HCT116 (cell line): ENCODE measurements around the gene NR2C2. TPM values are rescaled to one million over a fixed set of nuclear protein-coding genes. Genes with fewer than 3 reads are reported as not detected.

Experiments
- ATAC-seq: fragments of 200-7000 bp; cut with Tn5 transposase; 2 replicates; pipeline ENCODE4 v1.9.1; 2020; ENCODE audit warnings: mild to moderate bottlenecking, moderate library complexity
- BruUV-seq: library from RNA; stranded (reverse); fragments of 400-500 nt; replicated peaks from 2 replicates; lab custom pipeline; 2021; lab: Mats Ljungman, UMichigan
- CTCF ChIA-PET: fragments of 300-600 bp; sonication (Branson Sonifier 250); formaldehyde crosslinking; loops from one replicate; lab custom pipeline; 2021; ENCODE audit warnings: antibody characterized with exemption; lab: Charles Lee
- POLR2A ChIA-PET: fragments of 300-600, 350-600 bp; sonication (Branson Sonifier 250); formaldehyde crosslinking; loops from one replicate; lab custom pipeline; 2021; ENCODE audit warnings: antibody characterized with exemption; lab: Charles Lee
- RAD21 ChIA-PET, 2 experiments: fragments of 300-600 bp; sonication (Branson Sonifier 250); formaldehyde crosslinking; loops; one replicate each; lab custom pipeline; 2023; ENCODE audit warnings: low total read pairs in 2 of 2; ENCODE audit not compliant: uncharacterized antibody in 2 of 2, unreplicated experiment in 2 of 2, low non-redundant PET in 1 of 2; lab: Charles Lee
- DNase-seq: peaks from one replicate; pipeline ENCODE4 v3.0.0-alpha.2; 2010; ENCODE audit warnings: low read depth, low spot score
- H2AFZ ChIP-seq: fragments of 200-600 bp; shearing (Covaris generic), sonication (generic); 2 replicates; pipeline ENCODE4 v1.6.1; 2017; ENCODE audit warnings: low read depth, mixed run types, mixed read lengths, antibody characterized with exemption, low read length; ENCODE audit not compliant: poor library complexity, severe bottlenecking
- H3K27ac ChIP-seq: 2 replicates; pipeline ENCODE4 v1.5.1; 2012; ENCODE audit warnings: low read depth, low read length
- H3K27me3 ChIP-seq: fragments of 200-600 bp; sonication (generic); 2 replicates; pipeline ENCODE4 v1.6.1; 2016; ENCODE audit warnings: mixed run types, low read length, mixed read lengths; ENCODE audit not compliant: insufficient read depth
- H3K36me3 ChIP-seq, 2 experiments: fragments of 200-500 bp in 1 of 2; fragments of 200-600 bp in 1 of 2; sonication (Bioruptor generic) in 1 of 2; sonication (generic) in 1 of 2; 2 replicates each; pipeline versions ENCODE4 v1.5.1 to v1.6.1; 2014 to 2016; ENCODE audit warnings: low read length in 2 of 2, inconsistent platforms in 1 of 2, mixed read lengths in 1 of 2, mixed run types in 1 of 2; ENCODE audit not compliant: insufficient read depth in 2 of 2, control insufficient read depth in 1 of 2
- H3K4me1 ChIP-seq, 2 experiments: fragments of 200-600 bp in 1 of 2; sonication (generic) in 1 of 2; 2 replicates each; pipeline versions ENCODE4 v1.5.1 to v1.6.1; 2012 to 2017; ENCODE audit warnings: low read length in 2 of 2, inconsistent platforms in 1 of 2, mild to moderate bottlenecking in 1 of 2, mixed read lengths in 1 of 2, mixed run types in 1 of 2, moderate library complexity in 1 of 2; ENCODE audit not compliant: insufficient read depth in 2 of 2, control insufficient read depth in 1 of 2
- H3K4me2 ChIP-seq: fragments of 200-600 bp; sonication (generic); 2 replicates; pipeline ENCODE4 v1.6.1; 2017; ENCODE audit warnings: mixed run types, low read length, mixed read lengths
- H3K4me3 ChIP-seq, 2 experiments: fragments of 200-600 bp in 1 of 2; sonication (generic) in 1 of 2; replicated peaks in 1 of 2; 2 replicates each; pipeline ENCODE4 v1.5.1; 2011 to 2016; ENCODE audit warnings: low read length in 2 of 2, control low read depth in 1 of 2, low read depth in 1 of 2, mild to moderate bottlenecking in 1 of 2, mixed read lengths in 1 of 2, mixed run types in 1 of 2
- H3K79me2 ChIP-seq: fragments of 200-600 bp; sonication (generic); 2 replicates; pipeline ENCODE4 v1.6.1; 2017; ENCODE audit warnings: mild to moderate bottlenecking, mixed run types, low read length, moderate library complexity, mixed read lengths; ENCODE audit not compliant: insufficient read depth
- H3K9ac ChIP-seq: fragments of 200-600 bp; sonication (generic); 2 replicates; pipeline ENCODE4 v1.6.1; 2016; ENCODE audit warnings: low read length, mixed read lengths
- H3K9me2 ChIP-seq: fragments of 200-600 bp; sonication (generic), shearing (Covaris generic); 2 replicates; pipeline ENCODE4 v1.6.1; 2017; ENCODE audit warnings: mixed run types, mild to moderate bottlenecking, moderate library complexity; ENCODE audit not compliant: insufficient read depth
- H3K9me3 ChIP-seq, 2 experiments: fragments of 200-500 bp in 1 of 2; fragments of 200-600 bp in 1 of 2; sonication (Bioruptor generic) in 1 of 2; sonication (generic) in 1 of 2; 2 replicates each; pipeline ENCODE4 v1.6.1; 2014 to 2017; ENCODE audit warnings: low read length in 2 of 2, mixed read lengths in 2 of 2, inconsistent platforms in 1 of 2, low read depth in 1 of 2, mild to moderate bottlenecking in 1 of 2, mixed run types in 1 of 2, moderate library complexity in 1 of 2; ENCODE audit not compliant: control insufficient read depth in 1 of 2, insufficient read depth in 1 of 2
- H4K20me1 ChIP-seq: fragments of 200-600 bp; sonication (generic), shearing (Covaris generic); 2 replicates; pipeline ENCODE4 v1.6.1; 2017; ENCODE audit warnings: mixed run types, mild to moderate bottlenecking, moderate library complexity; ENCODE audit not compliant: insufficient read depth
- ELF1 ChIP-seq: IDR thresholded peaks from 2 replicates; pipeline ENCODE4 v1.6.1; 2012; ENCODE audit warnings: low read depth, borderline replicate concordance
- POLR2AphosphoS5 ChIP-seq: IDR thresholded peaks from 2 replicates; pipeline ENCODE4 v1.6.1; 2011; ENCODE audit warnings: mild to moderate bottlenecking, low read depth, low read length, moderate library complexity
- RAD21 ChIP-seq: IDR thresholded peaks from 2 replicates; pipeline ENCODE4 v1.6.1; 2012; ENCODE audit warnings: low read depth, mild to moderate bottlenecking
- SIN3A ChIP-seq: IDR thresholded peaks from 2 replicates; pipeline ENCODE4 v1.6.1; 2012; ENCODE audit warnings: low read depth
- SP1 ChIP-seq: IDR thresholded peaks from 2 replicates; pipeline ENCODE4 v1.6.1; 2012; ENCODE audit warnings: low read depth
- SRF ChIP-seq: IDR thresholded peaks from 2 replicates; pipeline ENCODE4 v1.6.1; 2012; ENCODE audit warnings: low read depth
- TCF7L2 ChIP-seq: IDR thresholded peaks from 2 replicates; pipeline ENCODE4 v1.7.0; 2011; ENCODE audit warnings: borderline replicate concordance, inconsistent platforms; ENCODE audit not compliant: insufficient read depth, insufficient read length; ENCODE audit errors: extremely low read depth
- intact Hi-C: fragments of 100-400 bp; cut with micrococcal nuclease; formaldehyde crosslinking; loops from 2 replicates; pipeline ENCODE4 v1.10.0; 2022
- total RNA-seq: library from RNA; stranded (reverse); gene quantifications from one replicate; pipeline ENCODE4 v1.2.1, GENCODE V29; 2021; ENCODE audit not compliant: unreplicated experiment

The NR2C2 gene
- total RNA-seq, 1 experiment from 2014 or later = 45.0 TPM

DNA sequence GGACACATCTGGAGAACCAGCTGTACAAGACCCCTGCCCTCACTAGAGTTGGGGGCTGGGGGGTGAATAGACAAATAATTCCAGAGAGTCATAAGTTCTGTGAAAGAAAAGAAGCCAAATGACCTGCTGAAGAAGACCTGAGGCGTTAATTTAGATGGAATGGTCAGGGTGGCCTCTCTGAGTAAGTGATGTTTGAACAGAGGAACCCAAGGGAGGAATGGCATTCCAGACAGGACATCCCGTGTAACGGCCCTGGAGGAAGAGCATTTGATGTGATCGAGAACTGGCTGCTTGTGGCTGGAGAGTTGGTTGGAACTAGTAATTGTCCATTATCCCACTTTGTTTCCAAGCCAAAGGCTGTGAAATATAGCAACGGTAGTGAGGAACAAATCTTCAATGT lies 1.7 kb downstream of the NR2C2 start:
- peaks cover 2 to 12% of the 10 kb centered on the region in 2 experiments; a peak in 3 of 4 replicates for H3K36me3 ChIP-seq
- H3K9me2 ChIP-seq = no peaks in the 10 kb centered on the region
- CTCF ChIA-PET = no interaction called here
- no peaks in the 10 kb centered on the region for H3K9me3 ChIP-seq
- no peaks in the 10 kb centered on the region for H4K20me1 ChIP-seq
- peak overlapping the region; percentile 76 for H3K9ac ChIP-seq
- H3K79me2 ChIP-seq = peaks cover 79% of the 10 kb centered on the region
- TF ChIP-seq SP1 = no peak
- TF ChIP-seq SRF = no peak
- no peak for TF ChIP-seq POLR2AphosphoS5
- TF ChIP-seq TCF7L2 = no peak
- no peaks in the 10 kb centered on the region for H3K27me3 ChIP-seq
- H3K4me3 ChIP-seq = peak overlapping the region; percentile 66 to 79
- peaks cover 9 to 15% of the 10 kb centered on the region in 2 experiments for H3K4me1 ChIP-seq
- intact Hi-C loops = no loop called here
- peak overlapping the region; percentile 49 for H2AFZ ChIP-seq
- H3K4me2 ChIP-seq = peak overlapping the region; percentile 81
- RAD21 ChIA-PET = no interaction called here
- POLR2A ChIA-PET = interaction anchor here (1.3 kb wide), 1 partner anchor 116 kb away, joined by 3 read pairs; the partner anchor contains the start of gene MRPS25
- TSS peak; percentile 67 for BruUV-seq
- no peak for ATAC-seq
- DNase-seq = no peak
- H3K27ac ChIP-seq = peak overlapping the region; percentile 54

DNA sequence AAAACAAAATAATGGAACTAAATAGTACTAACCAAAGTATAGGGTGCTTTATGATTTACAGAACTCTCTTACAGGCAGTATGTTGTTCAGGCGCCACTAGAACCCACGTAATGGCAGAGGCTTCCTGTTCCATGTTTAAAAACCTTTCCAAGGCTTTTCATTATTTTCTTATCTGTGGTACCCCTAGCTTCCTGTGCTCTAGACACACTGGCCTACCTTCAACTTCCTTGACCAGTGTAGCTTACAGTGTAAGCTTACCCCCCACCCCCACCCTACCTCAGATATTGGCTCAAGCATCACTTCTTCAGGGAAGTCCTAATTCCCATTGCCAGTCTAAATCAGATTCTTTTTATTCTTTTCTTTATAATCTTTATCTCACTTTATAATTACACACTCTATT lies 2.9 kb downstream of the NR2C2 start:
- ATAC-seq = no peak

More for the DNA sequence above, 2.9 kb downstream of the NR2C2 start:
- no peaks in the 10 kb centered on the region for H3K9me3 ChIP-seq
- H4K20me1 ChIP-seq = no peaks in the 10 kb centered on the region; the same call in 1 of the 2 replicates
- no peak overlapping the region for H3K4me3 ChIP-seq
- RAD21 ChIA-PET = no interaction called here
- no TSS peak for BruUV-seq
- POLR2A ChIA-PET = no interaction called here
- H3K27me3 ChIP-seq = no peaks in the 10 kb centered on the region
- peaks cover 0 to 6% of the 10 kb centered on the region in 2 experiments; a peak in 3 of 4 replicates for H3K36me3 ChIP-seq
- no peak overlapping the region for H3K4me2 ChIP-seq
- intact Hi-C loops = no loop called here
- no peaks in the 10 kb centered on the region for H3K9me2 ChIP-seq
- H3K27ac ChIP-seq = no peak overlapping the region
- CTCF ChIA-PET = no interaction called here
- no peak overlapping the region for H3K9ac ChIP-seq
- H2AFZ ChIP-seq = no peak overlapping the region
- no peak for DNase-seq
- H3K4me1 ChIP-seq = peaks cover 9 to 15% of the 10 kb centered on the region in 2 experiments
- TF ChIP-seq ELF1 = no peak
- no peak for TF ChIP-seq SIN3A
- TF ChIP-seq RAD21 = no peak
- peaks cover 85% of the 10 kb centered on the region for H3K79me2 ChIP-seq
